Right lobe of liver (tissue), 6 donors: ENCODE measurements around the gene CFAP90. TPM values are rescaled to one million over a fixed set of nuclear protein-coding genes. Genes with fewer than 3 reads are reported as not detected.

ENCODE experiments used
- ATAC-seq, 4 donors: fragments of 200-7000 bp; cut with Tn5 transposase; one replicate each; pipeline ENCODE4 v1.9.1; 2020; ENCODE audit warnings: mild to moderate bottlenecking in 4 of 4, moderate library complexity in 4 of 4
- DNase-seq, 3 donors: peaks; one replicate each; pipeline ENCODE4 v3.0.0-alpha.2; 2020
- H3K27ac ChIP-seq, 3 donors: fragments of 200-600 bp; one replicate each; pipeline ENCODE4 v1.8.0; 2022
- H3K27me3 ChIP-seq, 2 donors: fragments of 200-600 bp; one replicate each; pipeline ENCODE4 v1.8.0; 2022
- H3K36me3 ChIP-seq, 4 donors: fragments of 200-600 bp; sonication (generic) in 1 of 4; one replicate each; pipeline versions ENCODE4 v1.5.1 to v1.8.0; 2017 to 2022; ENCODE audit warnings: control low read depth in 1 of 4
- H3K4me1 ChIP-seq, 4 donors: fragments of 200-600 bp; sonication (generic) in 1 of 4; one replicate each; pipeline versions ENCODE4 v1.5.1 to v1.8.0; 2017 to 2022; ENCODE audit warnings: control low read depth in 1 of 4
- H3K4me3 ChIP-seq, 3 donors: fragments of 200-600 bp; one replicate each; pipeline ENCODE4 v1.8.0; 2022
- H3K9me3 ChIP-seq, 4 donors: fragments of 200-600 bp; sonication (generic) in 1 of 4; one replicate each; pipeline versions ENCODE4 v1.5.1 to v1.8.0; 2017 to 2022; ENCODE audit warnings: control low read depth in 1 of 4
- POLR2A ChIP-seq: fragments of 450-650 bp; IDR thresholded peaks from one replicate; pipeline ENCODE4 v1.6.1; 2017; ENCODE audit warnings: antibody characterized with exemption, mild to moderate bottlenecking
- WGBS: methylation state at CpG from one replicate; pipeline ENCODE4 v1.1.6; 2018; ENCODE audit warnings: low coverage, low lambda C conversion rate; ENCODE audit not compliant: insufficient coverage; ENCODE audit errors: missing lambda C conversion rate; 5-methylcytosine and 5-hydroxymethylcytosine counted together
- intact Hi-C, 2 donors: fragments of 100-400 bp; cut with DNase I; formaldehyde crosslinking; loops; one replicate each; pipeline versions ENCODE4 v1.11.2 to v1.14.1; 2022
- total RNA-seq, 6 experiments: library from RNA; depleted of rRNA in 2 of 6; stranded (reverse); fragments of >200 nt in 2 of 6; fragmentation: NEBNext Ultra II Directional in 3 of 6; extraction: Animal tissue kit (Norgen Biotek cat#: 25700) in 3 of 6; gene quantifications; one replicate each; pipeline versions ENCODE4 v1.1.0 to v1.2.4, GENCODE V29; 2016 to 2023
- TF ChIP-seq, protein P1 (sequence below), 4 donors: fragments of 200-600 bp in 3 of 4; fragments of 450-650 bp in 1 of 4; IDR thresholded peaks; one replicate each; pipeline versions ENCODE4 v1.5.1 to v1.8.0; 2016 to 2022; ENCODE audit warnings: antibody characterized with exemption in 4 of 4, mild to moderate bottlenecking in 2 of 4
- donor health status: DM: no; HTN: yes; CAD: no.
- donor health status: DM: no; HTN: no; CAD: no.
- donor health status: DM: no; HTN: no; CAD: no.
- donor health status: DM: no; HTN: yes; CAD: no.
- donor health status: DM: no; HTN: yes; CAD: no.

Gene CFAP90
- total RNA-seq, 6 experiments from 2014 or later = 0.10 to 0.64 (median 0.41) TPM; not detected in 2

GRCh38 chr5:7824995-7825394, 25.9 kb downstream of the CFAP90 start:
- intact Hi-C loops = no loop called here
- Histone ChIP-seq H3K36me3 (no peaks in the 10 kb centered on the region), H3K4me1 (no peaks in the 10 kb centered on the region), H3K4me3 (no peak overlapping the region), H3K27ac (no peak overlapping the region), H3K27me3 (no peaks in the 10 kb centered on the region), H3K9me3 (no peaks in the 10 kb centered on the region)
- ATAC-seq (no peak), DNase-seq (no peak)
- WGBS = 82% methylated on average over 11 of the region's 18 CpGs
- TF ChIP-seq POLR2A = no peak
- TF ChIP-seq, protein P1, sequence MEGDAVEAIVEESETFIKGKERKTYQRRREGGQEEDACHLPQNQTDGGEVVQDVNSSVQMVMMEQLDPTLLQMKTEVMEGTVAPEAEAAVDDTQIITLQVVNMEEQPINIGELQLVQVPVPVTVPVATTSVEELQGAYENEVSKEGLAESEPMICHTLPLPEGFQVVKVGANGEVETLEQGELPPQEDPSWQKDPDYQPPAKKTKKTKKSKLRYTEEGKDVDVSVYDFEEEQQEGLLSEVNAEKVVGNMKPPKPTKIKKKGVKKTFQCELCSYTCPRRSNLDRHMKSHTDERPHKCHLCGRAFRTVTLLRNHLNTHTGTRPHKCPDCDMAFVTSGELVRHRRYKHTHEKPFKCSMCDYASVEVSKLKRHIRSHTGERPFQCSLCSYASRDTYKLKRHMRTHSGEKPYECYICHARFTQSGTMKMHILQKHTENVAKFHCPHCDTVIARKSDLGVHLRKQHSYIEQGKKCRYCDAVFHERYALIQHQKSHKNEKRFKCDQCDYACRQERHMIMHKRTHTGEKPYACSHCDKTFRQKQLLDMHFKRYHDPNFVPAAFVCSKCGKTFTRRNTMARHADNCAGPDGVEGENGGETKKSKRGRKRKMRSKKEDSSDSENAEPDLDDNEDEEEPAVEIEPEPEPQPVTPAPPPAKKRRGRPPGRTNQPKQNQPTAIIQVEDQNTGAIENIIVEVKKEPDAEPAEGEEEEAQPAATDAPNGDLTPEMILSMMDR (IDR thresholded peaks at IDR 0.05) = no peak

DNA sequence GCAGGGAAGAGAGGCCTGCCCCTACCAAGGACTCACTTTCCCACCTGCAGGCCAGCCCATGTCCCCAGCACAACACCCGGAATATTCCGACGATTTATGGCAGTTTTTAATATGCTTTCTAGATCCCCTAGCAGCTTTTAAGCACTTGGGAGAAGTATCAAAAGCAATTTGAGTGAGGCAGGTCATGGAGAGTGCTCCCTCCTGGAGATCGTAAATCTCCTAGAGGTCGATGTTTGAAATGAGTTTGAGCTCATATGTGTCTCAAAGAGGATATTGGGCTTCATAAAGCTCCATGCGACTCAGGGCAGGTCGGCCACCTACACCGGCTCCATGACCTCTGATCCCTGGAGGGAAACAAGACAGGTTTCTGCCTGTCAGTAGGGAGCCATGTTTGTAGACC, 27.3 kb downstream of the CFAP90 start:
- intact Hi-C loops = no loop called here
- no peak for ATAC-seq
- Histone ChIP-seq H3K27ac (no peak overlapping the region), H3K27me3 (no peaks in the 10 kb centered on the region), H3K9me3 (no peaks in the 10 kb centered on the region), H3K4me3 (no peak overlapping the region), H3K4me1 (no peaks in the 10 kb centered on the region), H3K36me3 (no peaks in the 10 kb centered on the region)
- WGBS = 62% methylated on average over 6 of the region's 8 CpGs
- no peak for DNase-seq
- TF ChIP-seq, protein P1 (IDR thresholded peaks at IDR 0.05) = no peak
- TF ChIP-seq POLR2A = no peak

DNA sequence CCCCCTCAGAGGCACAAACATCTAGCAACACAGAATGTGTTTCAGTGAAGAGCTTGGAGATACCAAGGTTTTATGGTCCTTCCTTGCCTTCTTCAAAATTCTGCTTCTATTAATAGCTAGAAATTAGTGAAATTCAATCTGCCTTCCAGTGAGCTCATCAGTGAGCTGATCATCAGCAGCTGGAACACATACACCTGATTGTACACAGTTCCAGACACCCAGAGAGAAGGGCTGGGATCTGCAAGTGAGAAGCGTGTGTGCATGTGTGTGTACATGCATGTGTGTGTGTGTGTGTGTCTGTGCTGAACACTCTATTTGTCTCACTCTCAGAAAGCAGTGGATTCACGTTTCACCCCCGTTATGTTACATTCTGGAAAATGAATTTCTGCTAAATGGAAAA, 28.5 kb downstream of the CFAP90 start:
- 13% methylated on average over 2 of the region's 3 CpGs for WGBS
- intact Hi-C loops = no loop called here
- Histone ChIP-seq H3K9me3 (no peaks in the 10 kb centered on the region), H3K36me3 (no peaks in the 10 kb centered on the region), H3K27me3 (no peaks in the 10 kb centered on the region), H3K27ac (no peak overlapping the region), H3K4me3 (no peak overlapping the region), H3K4me1 (no peaks in the 10 kb centered on the region)
- no peak for DNase-seq
- TF ChIP-seq, protein P1 (IDR thresholded peaks at IDR 0.05) = no peak
- no peak for TF ChIP-seq POLR2A
- no peak for ATAC-seq

GRCh38 chr5:7816535-7816901, 34.4 kb downstream of the CFAP90 start:
- Histone ChIP-seq H3K27ac (no peak overlapping the region), H3K27me3 (no peaks in the 10 kb centered on the region), H3K4me1 (no peaks in the 10 kb centered on the region), H3K4me3 (no peak overlapping the region), H3K36me3 (no peaks in the 10 kb centered on the region), H3K9me3 (no peaks in the 10 kb centered on the region)
- WGBS = 26% methylated on average over 9 of the region's 9 CpGs
- DNase-seq = no peak
- ATAC-seq = peak in 2 of 4 donors; percentile 9 to 26
- TF ChIP-seq, protein P1 (IDR thresholded peaks at IDR 0.05) = peak in 1 of 4 donors; percentile 1
- no peak for TF ChIP-seq POLR2A
- intact Hi-C loops = no loop called here
